ENCODE measurements around the gene PIRT. TPM values are rescaled to one million over a fixed set of nuclear protein-coding genes. Genes with fewer than 3 reads are reported as not detected.

The PIRT gene
- total RNA-seq, 4 donors from 2014 or later = not detected

DNA sequence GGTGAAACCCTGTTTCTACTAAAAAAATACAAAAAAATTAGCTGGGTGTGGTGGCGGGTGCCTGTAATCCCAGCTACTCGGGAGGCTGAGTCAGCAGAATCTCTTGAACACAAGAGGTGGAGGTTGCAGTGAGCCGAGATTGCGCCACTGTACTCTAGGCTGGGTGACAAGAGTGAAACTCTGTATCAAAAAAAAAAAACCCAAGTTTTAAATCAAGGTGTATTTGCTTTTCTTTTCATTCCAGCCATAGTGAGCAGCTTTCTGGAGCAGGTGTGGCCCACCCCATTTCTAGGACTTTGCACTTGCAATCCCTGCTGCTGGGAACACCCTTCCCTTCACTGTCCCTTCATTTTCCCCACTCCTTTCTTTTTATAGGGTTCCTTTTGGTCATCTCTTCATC, 62.8 kb downstream of the PIRT start:
- no peak for DNase-seq (ENCODE audit: low spot score in 2 of 2)
- 91 to 95% methylated on average over 4 of the region's 4 CpGs for WGBS, 2 donors

GRCh38 chr17:10773391-10773790, 64.5 kb downstream of the PIRT start:
- no peak overlapping the region for H3K27ac ChIP-seq
- WGBS, 2 donors = 41 to 54% methylated on average over 2 of the region's 2 CpGs
- H3K36me3 ChIP-seq = peaks cover 0 to 5% (median 0%) of the 10 kb centered on the region in 3 donors
- TF ChIP-seq EP300 (IDR thresholded peaks at IDR 0.05) (no peak), CTCF (IDR thresholded peaks at IDR 0.05) (no peak), POLR2A (IDR thresholded peaks at IDR 0.05) (no peak)
- no peak overlapping the region for H3K4me3 ChIP-seq
- H3K4me1 ChIP-seq = peaks cover 0 to 11% (median 0%) of the 10 kb centered on the region in 4 donors
- H3K9me3 ChIP-seq = peaks cover 0 to 17% (median 4%) of the 10 kb centered on the region in 4 donors
- H3K27me3 ChIP-seq = no peaks in the 10 kb centered on the region
- no peak for DNase-seq (ENCODE audit: low spot score in 2 of 2)

More for the DNA sequence above, 62.8 kb downstream of the PIRT start:
- H3K9me3 ChIP-seq = peaks cover 0 to 12% (median 4%) of the 10 kb centered on the region in 4 donors
- H3K27me3 ChIP-seq = no peaks in the 10 kb centered on the region
- H3K4me3 ChIP-seq = no peak overlapping the region
- H3K4me1 ChIP-seq = peaks cover 0 to 4% (median 0%) of the 10 kb centered on the region in 4 donors
- no peaks in the 10 kb centered on the region for H3K36me3 ChIP-seq
- no peak overlapping the region for H3K27ac ChIP-seq
- TF ChIP-seq POLR2A (IDR thresholded peaks at IDR 0.05) (no peak), EP300 (IDR thresholded peaks at IDR 0.05) (no peak), CTCF (IDR thresholded peaks at IDR 0.05) (no peak)

Small RNA genes within 50 kb of the gene (small RNA-seq; reads per million reads assigned to genes)
- gene AC015908.2 (not detected), gene RNU6-1065P (not detected), gene TMEM238L (not detected)

Other genes starting within 250 kb of the PIRT start
- 1 to 10 TPM in 3 of 4 donors, under 1 TPM in 1; 0.59 to 8.1 (median 3.8) TPM for gene MYH3, start 180.8 kb downstream of the PIRT start, total RNA-seq
- gene SCO1, start 140.6 kb downstream of the PIRT start, total RNA-seq = 10 to 100 TPM; 17.0 to 26.5 (median 19.5) TPM
- gene ADPRM, start 140.5 kb downstream of the PIRT start, total RNA-seq = 10 to 100 TPM in 3 of 4 donors, 1 to 10 TPM in 1; 9.4 to 17.7 (median 13.3) TPM
- 1 to 10 TPM; 4.5 to 9.2 (median 8.9) TPM for gene TMEM220, start 108.1 kb downstream of the PIRT start, total RNA-seq
- gene TMEM238L, start 34.0 kb downstream of the PIRT start, total RNA-seq = not detected